C1 segment of cervical spinal cord (tissue), 14 donors: Measurements from ENCODE around the gene RAB39B.

Experiments
- DNase-seq, 14 donors: peaks; one replicate each; lab custom pipeline; 2025; lab: John Stamatoyannopoulos, UW

RAB39B gene

DNA sequence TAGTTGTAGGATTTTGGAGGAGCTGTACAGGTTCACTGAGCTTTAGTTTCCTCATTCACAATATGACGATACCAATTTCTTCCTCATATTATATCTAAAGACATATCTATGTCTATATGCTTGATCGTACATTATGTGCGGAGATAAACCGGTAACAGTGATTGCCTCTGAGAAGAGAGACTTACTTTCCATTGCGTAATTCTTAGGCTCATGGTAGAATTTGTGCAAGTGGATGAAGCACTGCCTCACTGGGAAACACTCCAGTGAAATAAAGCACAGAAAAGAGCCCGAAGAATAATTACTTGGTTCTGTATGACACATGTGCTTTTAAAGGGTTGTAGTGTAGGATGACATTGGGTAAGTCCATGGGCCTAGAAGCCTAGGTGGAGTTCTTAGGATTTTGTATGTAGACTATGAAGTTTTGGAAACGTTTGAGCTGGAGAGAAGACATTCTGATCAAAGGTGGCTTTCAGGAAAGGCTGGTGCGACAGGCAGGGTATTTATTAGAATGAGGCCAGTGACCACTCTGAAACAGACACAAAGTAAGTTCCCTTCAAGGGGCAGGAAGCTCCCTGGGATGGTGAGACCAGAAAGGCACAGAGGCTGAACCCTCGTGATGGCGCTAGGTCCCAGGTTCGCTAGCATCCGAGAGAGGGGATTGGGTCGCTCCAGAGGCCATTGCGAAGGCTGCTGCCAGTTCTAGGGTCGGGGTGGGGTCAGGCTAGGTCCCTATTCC lies 48.7 kb downstream of the RAB39B start:
- DNase-seq = no peak

DNA sequence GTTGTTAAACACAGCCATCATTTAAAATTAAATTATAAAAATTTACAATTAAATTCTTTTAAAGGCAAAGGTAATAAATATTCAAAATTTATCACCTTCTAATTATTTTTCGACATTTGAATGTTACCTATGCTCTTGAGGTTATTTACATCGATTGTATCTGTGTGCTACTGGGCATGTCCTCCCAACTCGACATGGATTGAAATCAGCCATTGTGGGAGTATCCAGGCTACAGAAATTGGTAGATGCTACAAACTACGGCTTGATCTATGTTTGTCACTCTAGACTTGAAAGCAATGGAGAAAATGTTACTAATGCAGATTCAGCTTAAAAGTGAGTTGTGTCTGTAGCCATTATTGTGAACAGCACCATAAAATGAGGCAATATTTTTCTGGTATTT lies 50.6 kb downstream of the RAB39B start:
- no peak for DNase-seq

DNA sequence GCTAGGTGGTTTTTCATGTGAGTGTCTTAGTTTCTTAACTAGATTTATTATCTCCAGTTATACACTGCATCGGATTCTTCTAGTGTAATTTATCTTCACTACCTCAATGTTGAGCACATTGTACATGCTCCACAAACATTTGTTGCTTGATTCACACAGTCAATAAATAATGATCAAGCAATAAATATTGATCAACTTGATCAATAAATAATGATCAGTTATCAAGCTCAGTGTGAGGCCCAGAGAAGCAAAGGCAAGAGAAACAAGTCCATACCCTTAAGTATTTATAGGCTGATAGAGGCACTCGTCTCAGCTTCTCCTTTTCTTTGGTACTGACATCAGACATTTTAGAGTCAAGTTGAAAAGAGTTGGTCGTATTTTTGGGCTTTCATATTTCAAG lies 53.1 kb downstream of the RAB39B start:
- no peak for DNase-seq
